ENCODE data around the gene SGCG. TPM values are rescaled to one million over a fixed set of nuclear protein-coding genes. Genes with fewer than 3 reads are reported as not detected.
A peak's percentile ranks its signal among the peaks of the same experiment; 100 is the strongest.

The SGCG gene
- total RNA-seq, 3 donors from 2014 or later = 0.29 to 18.1 TPM; not detected in 1

GRCh38 chr13:23320926-23321534, 140.3 kb downstream of the SGCG start:
- Histone ChIP-seq H3K9me3 (no peaks in the 10 kb centered on the region), H3K36me3 (no peaks in the 10 kb centered on the region), H3K4me3 (peak overlapping the region in 2 of 3 donors; percentile 14 to 40), H3K27ac (no peak overlapping the region), H3K4me1 (no peaks in the 10 kb centered on the region), H3K27me3 (no peaks in the 10 kb centered on the region)
- DNase-seq (ENCODE audit: low spot score in 2 of 2) = no peak
- intact Hi-C loops (cut with DNase I; ENCODE audit: low total_unique reads) = no loop called here
- TF ChIP-seq POLR2A (IDR thresholded peaks at IDR 0.05) (no peak), POLR2AphosphoS5 (IDR thresholded peaks at IDR 0.05) (no peak), CTCF (IDR thresholded peaks at IDR 0.05) (no peak)

GRCh38 chr13:23321535-23322241, 140.9 kb downstream of the SGCG start:
- H3K36me3 ChIP-seq = no peaks in the 10 kb centered on the region

GRCh38 chr13:23322353-23323336, 141.9 kb downstream of the SGCG start:
- no peaks in the 10 kb centered on the region for H3K4me1 ChIP-seq
- no peak for DNase-seq (ENCODE audit: low spot score in 2 of 2)
- TF ChIP-seq POLR2A (IDR thresholded peaks at IDR 0.05) (no peak), CTCF (IDR thresholded peaks at IDR 0.05) (no peak), POLR2AphosphoS5 (IDR thresholded peaks at IDR 0.05) (no peak)
- H3K36me3 ChIP-seq = no peaks in the 10 kb centered on the region
- no peak overlapping the region for H3K27ac ChIP-seq
- no peaks in the 10 kb centered on the region for H3K27me3 ChIP-seq
- intact Hi-C loops (cut with DNase I; ENCODE audit: low total_unique reads) = no loop called here
- no peaks in the 10 kb centered on the region for H3K9me3 ChIP-seq
- H3K4me3 ChIP-seq = no peak overlapping the region

More at GRCh38 chr13:23321535-23322241, 140.9 kb downstream of the SGCG start:
- no peak for DNase-seq (ENCODE audit: low spot score in 2 of 2)
- no peak for TF ChIP-seq POLR2AphosphoS5 (IDR thresholded peaks at IDR 0.05)
- TF ChIP-seq CTCF (IDR thresholded peaks at IDR 0.05) = no peak
- TF ChIP-seq POLR2A (IDR thresholded peaks at IDR 0.05) = no peak
- no peaks in the 10 kb centered on the region for H3K27me3 ChIP-seq
- no peaks in the 10 kb centered on the region for H3K9me3 ChIP-seq
- H3K4me1 ChIP-seq = no peaks in the 10 kb centered on the region
- intact Hi-C loops (cut with DNase I; ENCODE audit: low total_unique reads) = no loop called here
- H3K27ac ChIP-seq = no peak overlapping the region
- peak overlapping the region; percentile 9 to 40 (median 14) for H3K4me3 ChIP-seq

GRCh38 chr13:23323946-23324709, 143.3 kb downstream of the SGCG start:
- Histone ChIP-seq H3K27me3 (no peaks in the 10 kb centered on the region), H3K4me1 (no peaks in the 10 kb centered on the region), H3K9me3 (no peaks in the 10 kb centered on the region), H3K27ac (no peak overlapping the region), H3K36me3 (no peaks in the 10 kb centered on the region), H3K4me3 (no peak overlapping the region)
- no peak for TF ChIP-seq CTCF (IDR thresholded peaks at IDR 0.05)
- TF ChIP-seq POLR2A (IDR thresholded peaks at IDR 0.05) = no peak
- no peak for TF ChIP-seq POLR2AphosphoS5 (IDR thresholded peaks at IDR 0.05)
- intact Hi-C loops (cut with DNase I; ENCODE audit: low total_unique reads) = no loop called here
- DNase-seq (ENCODE audit: low spot score in 2 of 2) = no peak

All from breast epithelium (tissue), 4 donors.